HG02763 (cell line): ENCODE data around the gene HSD17B8.

ENCODE experiments used
- ATAC-seq: cut with Tn5 transposase; IDR thresholded peaks from one replicate; pipeline ENCODE4 v1.9.1; 2021; ENCODE audit warnings: mild to moderate bottlenecking, moderate library complexity; ENCODE audit not compliant: unreplicated experiment

Gene HSD17B8

GRCh38 chr6:33171016-33171879 is 33.2 kb upstream of the HSD17B8 start:
- no peak for ATAC-seq

DNA sequence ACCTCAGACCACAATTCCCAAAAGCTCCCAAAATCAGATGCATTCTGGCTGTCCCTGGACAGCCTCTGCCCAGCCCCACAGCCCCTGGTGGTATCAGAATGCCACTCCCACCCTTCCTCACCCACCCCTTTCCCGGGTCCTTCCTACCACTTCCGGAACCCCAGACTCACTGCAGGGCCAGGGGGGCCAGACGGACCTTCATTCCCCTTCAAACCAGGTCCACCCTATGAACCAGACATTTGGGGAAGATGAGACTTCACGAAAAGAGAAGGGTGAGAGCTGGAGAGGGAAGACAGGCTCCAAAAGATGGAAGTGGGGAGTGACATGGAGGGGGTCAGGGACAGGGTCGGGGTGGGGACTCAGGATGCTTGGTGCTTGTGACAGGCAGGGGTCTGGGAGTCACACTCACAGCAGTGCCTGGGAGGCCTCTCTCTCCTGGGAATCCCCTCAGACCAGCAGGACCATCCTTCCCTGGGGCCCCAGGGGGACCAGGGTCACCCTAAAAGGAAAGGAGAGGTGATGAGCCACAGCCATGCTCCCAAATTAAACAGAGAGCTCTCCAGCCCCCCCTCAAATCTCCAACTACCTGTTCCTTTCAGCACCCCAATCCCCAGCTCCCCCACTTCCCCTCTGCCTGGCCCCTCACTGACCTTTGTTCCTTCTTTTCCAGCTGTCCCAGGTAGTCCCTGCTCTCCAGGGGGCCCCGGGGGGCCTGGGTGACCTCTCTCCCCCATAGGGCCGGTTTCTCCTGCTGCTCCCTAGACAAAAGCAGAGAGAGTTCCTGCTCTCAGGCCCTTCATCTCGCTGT is 32.4 kb upstream of the HSD17B8 start:
- no peak for ATAC-seq

GRCh38 chr6:33172688-33173534 is 31.5 kb upstream of the HSD17B8 start:
- ATAC-seq: no peak

DNA sequence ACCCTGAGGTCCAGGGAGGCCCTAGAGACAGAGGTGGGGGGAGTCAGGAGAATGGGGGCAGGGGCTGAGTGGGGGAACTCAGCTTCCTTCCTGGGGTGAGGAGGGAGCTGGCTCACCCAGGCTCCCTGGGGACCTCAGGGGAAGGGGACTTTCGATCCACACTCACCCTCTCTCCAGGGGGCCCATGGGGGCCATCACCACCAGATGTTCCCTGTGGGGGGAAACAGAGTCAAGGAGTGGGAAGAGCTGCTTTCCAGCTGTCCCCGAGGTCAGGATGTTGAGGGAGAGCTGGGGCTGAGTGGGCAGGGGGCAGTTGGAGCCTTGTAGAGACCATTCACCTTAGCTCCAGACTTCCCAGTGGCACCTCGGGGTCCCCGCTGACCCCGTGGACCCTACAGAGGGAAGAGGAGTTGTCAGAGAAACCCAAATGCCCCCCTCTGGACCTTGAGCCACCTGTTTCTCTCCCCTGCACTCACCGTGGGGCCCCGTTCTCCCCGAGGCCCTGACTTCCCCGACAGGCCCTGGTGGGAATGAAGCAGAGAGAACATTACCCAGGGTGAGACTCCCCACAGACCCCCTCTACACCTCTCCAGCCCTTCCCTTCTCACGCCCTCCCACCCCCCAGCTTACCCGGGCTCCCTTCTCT is 30.8 kb upstream of the HSD17B8 start:
- ATAC-seq: no peak

DNA sequence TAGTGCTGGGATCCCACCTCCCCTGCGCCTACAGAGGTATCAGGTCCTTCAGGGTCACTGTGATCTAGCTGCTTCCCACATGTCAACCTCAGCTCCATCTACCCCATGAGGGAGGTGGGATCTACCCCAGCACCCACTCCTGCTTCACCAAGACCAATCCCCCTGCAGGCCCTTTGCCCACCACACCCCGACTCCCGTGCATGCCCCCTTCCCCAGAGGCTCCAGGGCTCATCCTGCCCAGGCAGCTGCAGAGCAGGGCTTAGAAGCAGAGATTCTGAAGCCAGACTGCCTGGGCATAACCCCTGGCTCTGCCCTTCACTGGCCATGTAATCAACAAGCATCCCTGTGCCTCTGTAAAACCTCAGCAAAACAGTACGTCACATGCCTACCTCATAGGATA is 29.7 kb upstream of the HSD17B8 start:
- no peak for ATAC-seq

- no peak for ATAC-seq
Observed at GRCh38 chr6:33175436-33176069, 28.9 kb upstream of the HSD17B8 start.

DNA sequence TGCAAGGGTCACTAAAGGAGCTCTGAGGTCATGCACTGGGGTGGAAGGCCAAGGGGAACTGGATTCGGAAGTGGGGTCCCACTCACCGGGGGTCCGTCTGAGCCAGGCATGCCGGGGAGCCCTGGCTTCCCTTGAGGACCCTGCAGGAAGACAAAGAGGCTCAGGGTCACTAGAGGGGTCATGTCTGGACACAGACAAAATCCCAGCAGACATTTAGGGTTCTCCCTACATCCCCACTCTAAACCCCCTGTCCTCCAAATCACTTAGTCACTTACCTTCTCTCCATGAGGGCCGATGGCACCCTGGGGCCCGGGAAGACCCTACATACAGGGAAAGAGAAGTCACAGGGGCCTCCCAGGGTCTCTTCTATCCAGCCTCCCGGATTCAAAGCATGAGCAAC is 27.5 kb upstream of the HSD17B8 start:
- ATAC-seq: no peak

- ATAC-seq: no peak
Observed at GRCh38 chr6:33177552-33178446, 26.7 kb upstream of the HSD17B8 start.

DNA sequence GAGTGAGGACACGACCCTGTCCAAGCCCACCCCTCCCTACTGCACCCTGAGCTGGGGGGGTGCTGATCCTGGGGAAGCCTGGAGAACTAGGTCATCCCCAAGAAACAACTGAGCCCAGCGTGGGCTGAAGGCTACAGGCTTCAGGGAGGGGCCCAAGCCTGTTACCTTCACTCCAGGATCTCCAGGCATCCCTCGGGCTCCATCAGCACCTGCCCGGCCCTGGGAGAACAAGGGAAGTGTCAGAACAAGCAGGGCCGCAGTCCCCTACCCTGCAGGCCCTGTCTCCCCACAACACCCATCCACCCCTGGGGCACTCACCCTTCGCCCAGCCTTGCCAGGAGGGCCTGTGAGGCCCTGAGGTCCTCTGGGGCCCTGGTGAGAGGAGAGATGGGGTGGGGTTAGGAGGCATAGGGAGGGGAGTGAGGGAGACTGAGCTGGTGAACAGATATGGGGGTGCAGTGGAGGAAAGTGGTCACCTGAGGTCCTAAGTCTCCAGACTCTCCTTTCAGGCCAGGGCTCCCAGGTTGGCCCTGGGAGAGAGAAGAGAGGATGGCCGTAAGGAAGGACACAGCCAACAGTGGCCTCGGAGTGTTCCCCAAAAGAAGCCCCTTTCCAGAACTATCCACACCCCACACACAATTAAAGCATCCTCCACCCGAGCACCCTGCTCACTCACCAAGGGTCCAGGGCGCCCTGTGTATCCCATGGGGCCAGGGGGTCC is 25.5 kb upstream of the HSD17B8 start:
- ATAC-seq: no peak

GRCh38 chr6:33181141-33181540 is 23.3 kb upstream of the HSD17B8 start:
- no peak for ATAC-seq

- no peak for ATAC-seq
Observed at GRCh38 chr6:33183071-33183683, 21.3 kb upstream of the HSD17B8 start.

GRCh38 chr6:33185190-33185589 is 19.3 kb upstream of the HSD17B8 start:
- no peak for ATAC-seq

GRCh38 chr6:33185654-33186187 is 18.7 kb upstream of the HSD17B8 start:
- ATAC-seq: no peak

DNA sequence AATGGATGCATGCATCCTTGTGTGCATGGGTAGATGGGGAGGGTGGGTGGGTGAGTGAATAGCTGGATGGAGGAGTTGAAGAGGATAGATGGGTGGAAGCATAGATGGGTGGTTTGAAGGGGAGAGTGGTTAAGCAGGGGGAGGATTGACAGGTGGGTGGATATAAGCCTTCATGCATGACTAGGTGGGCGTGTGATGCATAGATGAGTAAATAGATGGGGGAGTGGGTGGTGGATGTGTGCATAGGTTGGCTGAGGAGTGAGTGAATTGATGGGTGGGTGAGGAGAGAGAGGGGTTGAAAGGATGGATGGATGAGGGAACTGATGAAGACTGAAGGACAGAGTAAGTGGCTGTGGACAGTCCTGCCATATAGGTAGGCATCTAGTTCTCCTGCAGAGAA is 16.6 kb upstream of the HSD17B8 start:
- ATAC-seq: no peak

- ATAC-seq: no peak
Observed at GRCh38 chr6:33189164-33189563, 15.3 kb upstream of the HSD17B8 start.

GRCh38 chr6:33189625-33190448 is 14.6 kb upstream of the HSD17B8 start:
- no peak for ATAC-seq

DNA sequence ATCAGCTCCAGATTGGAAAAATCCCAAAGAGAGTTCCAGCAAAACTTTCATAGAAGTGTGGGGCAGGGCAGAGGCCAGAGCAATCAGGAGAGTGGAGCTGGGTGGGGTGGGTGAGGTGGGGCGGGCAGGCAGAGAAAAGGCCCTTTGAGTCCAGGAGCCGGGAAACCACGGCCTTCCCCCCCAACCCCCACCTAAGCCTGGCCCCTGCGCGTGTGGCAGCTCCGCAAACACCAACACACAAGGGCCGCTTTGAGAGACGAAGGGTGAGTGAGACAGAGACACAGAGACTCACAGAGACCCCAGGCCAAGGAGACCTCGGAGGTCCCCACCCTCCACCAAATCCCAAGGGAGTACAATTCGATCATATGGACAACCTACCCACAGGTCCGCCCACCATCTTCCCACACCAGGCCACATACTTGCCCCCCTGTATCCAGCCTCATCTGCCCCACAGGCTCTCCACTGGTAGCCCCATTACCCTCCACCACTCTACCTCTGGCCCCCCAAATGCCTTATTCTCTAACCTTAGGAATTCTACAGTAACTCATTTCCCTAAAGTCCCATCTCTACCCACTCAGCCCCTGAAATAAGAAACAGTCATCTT is 13.8 kb upstream of the HSD17B8 start:
- ATAC-seq: no peak
